ENCODE results near the gene TMPRSS11D. TPM values are rescaled to one million over a fixed set of nuclear protein-coding genes. Genes with fewer than 3 reads are reported as not detected.

The TMPRSS11D gene
- total and polyA plus RNA-seq, 2 experiments from 2014 or later: not detected

GRCh38 chr4:67883458-67883857, 344 bp downstream of the TMPRSS11D start:
- Histone ChIP-seq H3K36me3 (ENCODE audit: low read depth) (no peaks in the 10 kb centered on the region), H3K9ac (no peak overlapping the region), H3K9me2 (ENCODE audit: insufficient read depth) (no peaks in the 10 kb centered on the region), H2AFZ (no peak overlapping the region), H3K79me2 (ENCODE audit: insufficient read depth) (no peaks in the 10 kb centered on the region), H3F3A (ENCODE audit: insufficient read depth) (peaks cover 17% of the 10 kb centered on the region), H3K4me3 (no peak overlapping the region), H3K4me2 (ENCODE audit: unreplicated experiment) (no peak overlapping the region), H3K27me3 (replicated peaks; ENCODE audit: insufficient read depth) (no peaks in the 10 kb centered on the region), H3K9me3 (ENCODE audit: low read depth) (no peaks in the 10 kb centered on the region), H3K27ac (no peak overlapping the region), H3K4me1 (ENCODE audit: insufficient read depth) (peaks cover 24% of the 10 kb centered on the region), H4K20me1 (ENCODE audit: insufficient read depth) (no peaks in the 10 kb centered on the region)
- TF ChIP-seq EZH2 (IDR thresholded peaks at IDR 0.05; ENCODE audit: insufficient read depth, poor library complexity, severe bottlenecking) (no peak), EZH2phosphoT487 (IDR thresholded peaks at IDR 0.05; ENCODE audit: insufficient read depth, low read depth) (no peak)
- DNase-seq: no peak
- WGBS, 2 experiments (ENCODE audit: low coverage in 1 of 2, low lambda C conversion rate in 2 of 2, missing lambda C conversion rate in 2 of 2): 97 to 98% methylated on average over 5 of the region's 5 CpGs
- in situ Hi-C loops (cut with MboI): loop anchor here (25.0 kb wide), 1 partner anchor 479 kb away; the partner anchor contains the start of gene YTHDC1

GRCh38 chr4:67880866-67881610, 2.8 kb downstream of the TMPRSS11D start:
- H3K4me2 ChIP-seq (ENCODE audit: unreplicated experiment): no peak overlapping the region
- 23 to 37% methylated on average over 1 of the region's 1 CpG for WGBS, 2 experiments (ENCODE audit: low coverage in 1 of 2, low lambda C conversion rate in 2 of 2, missing lambda C conversion rate in 2 of 2)
- no peak overlapping the region for H3K4me3 ChIP-seq
- H3F3A ChIP-seq (ENCODE audit: insufficient read depth): peaks cover 5% of the 10 kb centered on the region
- H3K36me3 ChIP-seq (ENCODE audit: low read depth): no peaks in the 10 kb centered on the region
- H3K9ac ChIP-seq: no peak overlapping the region
- H3K9me2 ChIP-seq (ENCODE audit: insufficient read depth): no peaks in the 10 kb centered on the region
- no peak overlapping the region for H2AFZ ChIP-seq
- H3K27me3 ChIP-seq (replicated peaks; ENCODE audit: insufficient read depth): no peaks in the 10 kb centered on the region
- in situ Hi-C loops (cut with MboI): loop anchor here (25.0 kb wide), 1 partner anchor 481 kb away; the partner anchor contains the start of gene YTHDC1
- no peaks in the 10 kb centered on the region for H3K9me3 ChIP-seq (ENCODE audit: low read depth)
- DNase-seq: no peak
- H3K79me2 ChIP-seq (ENCODE audit: insufficient read depth): no peaks in the 10 kb centered on the region
- H4K20me1 ChIP-seq (ENCODE audit: insufficient read depth): no peaks in the 10 kb centered on the region
- H3K4me1 ChIP-seq (ENCODE audit: insufficient read depth): peaks cover 13% of the 10 kb centered on the region
- no peak for TF ChIP-seq EZH2 (IDR thresholded peaks at IDR 0.05; ENCODE audit: insufficient read depth, poor library complexity, severe bottlenecking)
- TF ChIP-seq EZH2phosphoT487 (IDR thresholded peaks at IDR 0.05; ENCODE audit: insufficient read depth, low read depth): no peak
- no peak overlapping the region for H3K27ac ChIP-seq

GRCh38 chr4:67879486-67879885, 4.3 kb downstream of the TMPRSS11D start:
- 90 to 92% methylated on average over 3 of the region's 3 CpGs for WGBS, 2 experiments (ENCODE audit: low coverage in 1 of 2, low lambda C conversion rate in 2 of 2, missing lambda C conversion rate in 2 of 2)
- Histone ChIP-seq H4K20me1 (ENCODE audit: insufficient read depth) (no peaks in the 10 kb centered on the region), H3F3A (ENCODE audit: insufficient read depth) (no peaks in the 10 kb centered on the region), H3K27ac (no peak overlapping the region), H3K9ac (no peak overlapping the region), H3K79me2 (ENCODE audit: insufficient read depth) (no peaks in the 10 kb centered on the region), H3K36me3 (ENCODE audit: low read depth) (no peaks in the 10 kb centered on the region), H3K9me3 (ENCODE audit: low read depth) (no peaks in the 10 kb centered on the region), H3K27me3 (replicated peaks; ENCODE audit: insufficient read depth) (no peaks in the 10 kb centered on the region), H2AFZ (no peak overlapping the region), H3K4me3 (no peak overlapping the region), H3K4me2 (ENCODE audit: unreplicated experiment) (no peak overlapping the region), H3K9me2 (ENCODE audit: insufficient read depth) (no peaks in the 10 kb centered on the region), H3K4me1 (ENCODE audit: insufficient read depth) (peaks cover 1% of the 10 kb centered on the region; the same call in 1 of the 2 replicates)
- in situ Hi-C loops (cut with MboI): loop anchor here (10.0 to 25.0 kb wide), 2 partner anchors 285 to 483 kb away; partner anchors contain the start of gene YTHDC1
- TF ChIP-seq EZH2phosphoT487 (IDR thresholded peaks at IDR 0.05; ENCODE audit: insufficient read depth, low read depth) (no peak), EZH2 (IDR thresholded peaks at IDR 0.05; ENCODE audit: insufficient read depth, poor library complexity, severe bottlenecking) (no peak)
- DNase-seq: no peak

GRCh38 chr4:67877086-67877485, 6.7 kb downstream of the TMPRSS11D start:
- DNase-seq: no peak
- no peaks in the 10 kb centered on the region for H3K27me3 ChIP-seq (replicated peaks; ENCODE audit: insufficient read depth)
- peaks cover 9% of the 10 kb centered on the region; the same call in 1 of the 2 replicates for H3K4me1 ChIP-seq (ENCODE audit: insufficient read depth)
- no peaks in the 10 kb centered on the region for H3K9me3 ChIP-seq (ENCODE audit: low read depth)
- no peaks in the 10 kb centered on the region for H3K79me2 ChIP-seq (ENCODE audit: insufficient read depth)
- no peaks in the 10 kb centered on the region for H3F3A ChIP-seq (ENCODE audit: insufficient read depth)
- no peak overlapping the region for H3K9ac ChIP-seq
- 94 to 96% methylated on average over 3 of the region's 3 CpGs for WGBS, 2 experiments (ENCODE audit: low coverage in 1 of 2, low lambda C conversion rate in 2 of 2, missing lambda C conversion rate in 2 of 2)
- no peaks in the 10 kb centered on the region for H3K9me2 ChIP-seq (ENCODE audit: insufficient read depth)
- no peak overlapping the region for H3K4me3 ChIP-seq
- no peak overlapping the region for H2AFZ ChIP-seq
- no peak overlapping the region for H3K4me2 ChIP-seq (ENCODE audit: unreplicated experiment)
- TF ChIP-seq EZH2phosphoT487 (IDR thresholded peaks at IDR 0.05; ENCODE audit: insufficient read depth, low read depth) (no peak), EZH2 (IDR thresholded peaks at IDR 0.05; ENCODE audit: insufficient read depth, poor library complexity, severe bottlenecking) (no peak)
- in situ Hi-C loops (cut with MboI): loop anchor here (10.0 to 25.0 kb wide), 2 partner anchors 288 to 485 kb away; partner anchors contain the start of gene YTHDC1
- no peaks in the 10 kb centered on the region for H4K20me1 ChIP-seq (ENCODE audit: insufficient read depth)
- H3K36me3 ChIP-seq (ENCODE audit: low read depth): no peaks in the 10 kb centered on the region
- H3K27ac ChIP-seq: no peak overlapping the region
